GM12874 (cell line): ENCODE results near the gene ADCY9.

Experiments
- CTCF ChIP-seq: IDR thresholded peaks from 2 replicates; pipeline ENCODE4 v1.5.1; 2011; ENCODE audit warnings: low read depth, mild to moderate bottlenecking, control low read depth, low read length, moderate library complexity; ENCODE audit not compliant: insufficient read depth

Gene ADCY9

GRCh38 chr16:4116325-4117249, at the start of gene ADCY9:
ADCY9 (minus strand) TSS chr16:4116442; CDS start chr16:4115442, 1,000 bp downstream.
- TF ChIP-seq CTCF, result no peak

- no peak for TF ChIP-seq CTCF
Measured at GRCh38 chr16:4160658-4161430, 44.6 kb upstream of the ADCY9 start.

- no peak for TF ChIP-seq CTCF
Measured at GRCh38 chr16:4159726-4160125, 43.5 kb upstream of the ADCY9 start.

- no peak for TF ChIP-seq CTCF
Measured at GRCh38 chr16:4158143-4159093, 42.2 kb upstream of the ADCY9 start.

GRCh38 chr16:4157376-4157825, 41.2 kb upstream of the ADCY9 start:
- TF ChIP-seq CTCF, result no peak

- no peak for TF ChIP-seq CTCF
Measured at GRCh38 chr16:4152267-4152666, 36.0 kb upstream of the ADCY9 start.
